GM12878 (cell line): ENCODE results near the gene NFATC1. TPM values are rescaled to one million over a fixed set of nuclear protein-coding genes. Genes with fewer than 3 reads are reported as not detected.

Experiments
- ATF7 ChIP-seq: fragments of 450-650 bp; IDR thresholded peaks from 2 replicates; pipeline ENCODE4 v1.6.1; 2016; ENCODE audit warnings: low read depth, mild to moderate bottlenecking
- CTCF ChIP-seq, 3 experiments: IDR thresholded peaks in 2 of 3; conservative IDR thresholded peaks in 1 of 3; 2 replicates each; pipeline ENCODE4 v1.5.1; 2011; ENCODE audit warnings: low read depth in 3 of 3, low read length in 3 of 3, mild to moderate bottlenecking in 3 of 3, control low read depth in 2 of 3, moderate library complexity in 2 of 3, inconsistent platforms in 1 of 3, mixed read lengths in 1 of 3; ENCODE audit not compliant: control insufficient read depth in 2 of 3, insufficient read depth in 1 of 3; ENCODE audit errors: extremely low read depth in 1 of 3
- IKZF1 ChIP-seq: fragments of 450-650 bp; conservative IDR thresholded peaks from 2 replicates; pipeline ENCODE4 v1.6.1; 2017; ENCODE audit warnings: antibody characterized with exemption, mild to moderate bottlenecking
- KDM1A ChIP-seq: fragments of 200-600 bp; sonication (generic); IDR thresholded peaks from 2 replicates; pipeline ENCODE4 v1.6.1; 2016; ENCODE audit warnings: borderline replicate concordance
- LARP7 ChIP-seq: fragments of 450-650 bp; IDR thresholded peaks from 2 replicates; pipeline ENCODE4 v1.6.1; 2017; ENCODE audit warnings: mild to moderate bottlenecking
- MAX ChIP-seq: IDR thresholded peaks from 2 replicates; pipeline ENCODE4 v1.6.1; 2012; ENCODE audit warnings: low read depth, low read length, improper control_type of control experiment
- MEF2A ChIP-seq: IDR thresholded peaks from 2 replicates; pipeline ENCODE4 v1.6.1; 2011; ENCODE audit warnings: low read depth, mild to moderate bottlenecking, low read length, moderate library complexity; ENCODE audit not compliant: insufficient read depth
- NR2F1 ChIP-seq: fragments of 450-650 bp; conservative IDR thresholded peaks from 2 replicates; pipeline ENCODE4 v1.6.1; 2017; ENCODE audit warnings: mild to moderate bottlenecking
- POLR2A ChIP-seq: IDR thresholded peaks from 2 replicates; pipeline ENCODE4 v1.6.1; 2011; ENCODE audit warnings: low read depth, mild to moderate bottlenecking, low read length
- RCOR1 ChIP-seq: conservative IDR thresholded peaks from 2 replicates; pipeline ENCODE4 v1.6.1; 2012; ENCODE audit warnings: low read depth, low read length, improper control_type of control experiment
- SMAD5 ChIP-seq: IDR thresholded peaks from 2 replicates; pipeline ENCODE4 v1.6.1; 2016; ENCODE audit warnings: antibody characterized with exemption, low read depth
- SMARCA5 ChIP-seq: fragments of 450-650 bp; IDR thresholded peaks from 2 replicates; pipeline ENCODE4 v1.6.1; 2017; ENCODE audit warnings: mild to moderate bottlenecking
- SP1 ChIP-seq: IDR thresholded peaks from one replicate; pipeline ENCODE4 v1.6.1; 2011; ENCODE audit warnings: low read depth, low read length
- SPI1 ChIP-seq: IDR thresholded peaks from 2 replicates; pipeline ENCODE4 v1.6.1; 2011; ENCODE audit warnings: low read depth, mild to moderate bottlenecking, low read length, moderate library complexity, borderline replicate concordance; ENCODE audit not compliant: insufficient read depth
- ZBTB33 ChIP-seq: fragments of 450-650 bp; IDR thresholded peaks from 2 replicates; pipeline ENCODE4 v1.6.1; 2017; ENCODE audit warnings: mild to moderate bottlenecking
- ZBTB4 ChIP-seq: fragments of 450-650 bp; formaldehyde crosslinking; IDR thresholded peaks from 2 replicates; pipeline ENCODE4 v1.4.0; 2022; ENCODE audit warnings: mild to moderate bottlenecking, moderate library complexity
- ZNF622 ChIP-seq: fragments of 450-650 bp; IDR thresholded peaks from 2 replicates; pipeline ENCODE4 v1.6.1; 2017; ENCODE audit warnings: mild to moderate bottlenecking, inconsistent platforms
- ZNF687 ChIP-seq: fragments of 450-650 bp; IDR thresholded peaks from 2 replicates; pipeline ENCODE4 v1.6.1; 2017; ENCODE audit warnings: mild to moderate bottlenecking, moderate library complexity
- polyA plus RNA-seq, 11 experiments: library from polyadenylated mRNA; depleted of rRNA in 4 of 11; unstranded in 6 of 11; stranded (reverse) in 5 of 11; fragments of >200 nt; fragmentation: Nextera tagmentation in 4 of 11; fragmentation: Illumina TruSeq in 1 of 11; extraction: Ambion mirVana in 4 of 11; extraction: Trizol in 1 of 11; gene quantifications; 1 replicate in 1 of 11; 2 replicates in 10 of 11; pipeline versions ENCODE4 v1.2.1 to v1.2.3, GENCODE V29; 2011 to 2016; ENCODE audit warnings: inconsistent platforms in 2 of 11, missing spikeins in 2 of 11, low read depth in 1 of 11
- total RNA-seq, 4 experiments: library from RNA; depleted of rRNA in 3 of 4; stranded (reverse); fragments of >200 nt in 3 of 4; fragmentation: Illumina TruSeq in 1 of 4; extraction: Trizol in 1 of 4; gene quantifications; 2 replicates each; pipeline versions ENCODE4 v1.2.1 to v1.2.3, GENCODE V29; 2013 to 2021

NFATC1 gene
- total and polyA plus RNA-seq, 10 of the 15 experiments (the other 5 are each of a cell fraction or from before 2014, with no cell fraction given): 0.84 to 20.8 (median 5.1) TPM

GRCh38 chr18:79524181-79525078 is 128.7 kb downstream of the NFATC1 start (continued):
- TF ChIP-seq ZNF687: 0 out of 2 replicates have a peak, but pooled peaks have one; percentile 45
- TF ChIP-seq NR2F1: peak; percentile 59
- TF ChIP-seq KDM1A: no peak
- TF ChIP-seq SPI1: peak; percentile 42; the same call in 1 of the 2 replicates
- TF ChIP-seq ATF7: no peak
- no peak for TF ChIP-seq SMAD5
- TF ChIP-seq SMARCA5: peak; percentile 76; the same call in 1 of the 2 replicates
- TF ChIP-seq SP1: peak; percentile 2
- TF ChIP-seq MEF2A: no peak
- no peak for TF ChIP-seq MAX
- no peak for TF ChIP-seq RCOR1
- TF ChIP-seq ZBTB4: no peak
- TF ChIP-seq CTCF (IDR thresholded peaks at IDR 0.05 in 2 of 3, conservative IDR thresholded peaks at IDR 0.05 in 1 of 3; ENCODE audit: control insufficient read depth in 2 of 3, extremely low read depth in 1 of 3, insufficient read depth in 1 of 3, low read depth in 3 of 3, low read length in 3 of 3): no peak
- peak; percentile 45; the same call in 1 of the 2 replicates for TF ChIP-seq POLR2A
- peak; percentile 61; the same call in 1 of the 2 replicates for TF ChIP-seq LARP7
- TF ChIP-seq ZBTB33: peak; percentile 17; the same call in 1 of the 2 replicates
- TF ChIP-seq ZNF622: no peak
- peak; percentile 73 for TF ChIP-seq IKZF1
